Transverse colon (tissue), 4 donors: ENCODE data around the gene RPL19. TPM values are rescaled to one million over a fixed set of nuclear protein-coding genes. Genes with fewer than 3 reads are reported as not detected.

ENCODE experiments used
- DNase-seq: peaks from one replicate; pipeline ENCODE4 v3.0.0-alpha.2; 2019
- H3K27ac ChIP-seq, 4 donors: fragments of 200-600 bp; sonication (generic); 2 replicates each; pipeline ENCODE4 v1.5.1; 2016 to 2018; ENCODE audit warnings: inconsistent platforms in 4 of 4
- H3K27me3 ChIP-seq: fragments of 200-600 bp; sonication (generic); 2 replicates; pipeline ENCODE4 v1.5.1; 2017; ENCODE audit warnings: inconsistent platforms
- H3K36me3 ChIP-seq, 4 donors: fragments of 200-600 bp; sonication (generic); 2 replicates each; pipeline ENCODE4 v1.5.1; 2017 to 2019; ENCODE audit warnings: inconsistent platforms in 4 of 4
- H3K4me1 ChIP-seq, 4 donors: fragments of 200-600 bp; sonication (generic); 2 replicates each; pipeline ENCODE4 v1.5.1; 2017 to 2020; ENCODE audit warnings: inconsistent platforms in 4 of 4
- H3K4me3 ChIP-seq, 4 donors: fragments of 200-600 bp; sonication (generic); 1 replicate in 1 of 4; 2 replicates in 3 of 4; pipeline versions ENCODE4 v1.5.1 to v1.6.1; 2017 to 2019; ENCODE audit warnings: inconsistent platforms in 4 of 4
- H3K9me3 ChIP-seq, 2 donors: fragments of 200-600 bp; sonication (generic); 2 replicates each; pipeline ENCODE4 v1.5.1; 2017 to 2019; ENCODE audit warnings: inconsistent platforms in 2 of 2
- CTCF ChIP-seq, 5 experiments: fragments of 200-600 bp in 3 of 5; fragments of 450-650 bp in 2 of 5; sonication (generic) in 3 of 5; IDR thresholded peaks; 1 replicate in 2 of 5; 2 replicates in 3 of 5; pipeline ENCODE4 v1.5.1; 2016 to 2017; ENCODE audit warnings: antibody characterized with exemption in 5 of 5, inconsistent platforms in 3 of 5, mild to moderate bottlenecking in 2 of 5, moderate library complexity in 1 of 5
- EP300 ChIP-seq: sonication (generic); formaldehyde crosslinking; IDR thresholded peaks from one replicate; pipeline ENCODE4 v1.6.1; 2017; ENCODE audit warnings: antibody characterized with exemption, low read depth
- POLR2A ChIP-seq: fragments of 450-650 bp; IDR thresholded peaks from one replicate; pipeline ENCODE4 v1.6.1; 2016; ENCODE audit warnings: antibody characterized with exemption, mild to moderate bottlenecking, moderate library complexity
- POLR2AphosphoS5 ChIP-seq, 3 donors: sonication (generic); formaldehyde crosslinking; IDR thresholded peaks; one replicate each; pipeline ENCODE4 v1.6.1; 2016; ENCODE audit warnings: antibody characterized with exemption in 3 of 3
- WGBS, 2 donors: methylation state at CpG; one replicate each; pipeline ENCODE4 v1.1.5; 2018; ENCODE audit warnings: low coverage in 1 of 2; 5-methylcytosine and 5-hydroxymethylcytosine counted together
- in situ Hi-C, 4 donors: fragments of 200-750 bp; cut with MboI; loops; one replicate each; pipeline versions ENCODE4 v1.15.0 to v1.15.1; 2017; ENCODE audit warnings: low sequenced_read_pairs in 3 of 4, low pct_ligation_motif_present in 1 of 4, low pct_unique_long_range_greater_than_20kb in 1 of 4
- intact Hi-C: fragments of 100-400 bp; cut with DNase I; formaldehyde crosslinking; loops from one replicate; pipeline ENCODE4 v1.15.1; 2023; ENCODE audit warnings: low total_unique reads
- total RNA-seq, 4 donors: library from RNA; depleted of rRNA; stranded (reverse); fragments of >200 nt; gene quantifications; one replicate each; pipeline ENCODE4 v1.1.0, GENCODE V29; 2016

The RPL19 gene
- total RNA-seq, 4 donors from 2014 or later: 1,146 to 2,715 (median 2,002) TPM

- intact Hi-C loops: no loop called here
- Histone ChIP-seq H3K36me3 (no peaks in the 10 kb centered on the region), H3K9me3 (peaks cover 0 to 3% of the 10 kb centered on the region in 2 donors), H3K27ac (no peak overlapping the region), H3K27me3 (no peaks in the 10 kb centered on the region), H3K4me1 (peaks cover 0 to 9% (median 3%) of the 10 kb centered on the region in 4 donors), H3K4me3 (no peak overlapping the region)
- TF ChIP-seq CTCF (IDR thresholded peaks at IDR 0.05) (no peak), EP300 (no peak), POLR2A (no peak), POLR2AphosphoS5 (IDR thresholded peaks at IDR 0.05) (no peak)
- DNase-seq: no peak
- WGBS, 2 donors: 82% methylated on average over 5 of the region's 5 CpGs; no CpG with 5 or more reads in 1 of the 2 donors
- in situ Hi-C loops: loop anchor here in 2 of 4 donors (10.0 to 25.0 kb wide), 3 partner anchors 63 to 310 kb away; partner anchors contain the start of genes LASP1 (in 1 of the 2) and RPL23 (in 1 of the 2)
These were observed 28.1 kb upstream of the RPL19 start for GRCh38 chr17:39171933-39172332.

GRCh38 chr17:39173080-39173479, 27.0 kb upstream of the RPL19 start:
- no peak overlapping the region for H3K4me3 ChIP-seq
- H3K4me1 ChIP-seq: peaks cover 0 to 11% (median 3%) of the 10 kb centered on the region in 4 donors
- 64 to 83% methylated on average over 4 to 5 of the region's 5 CpGs for WGBS, 2 donors
- in situ Hi-C loops (loop anchor here in 2 of 4 donors (10.0 to 25.0 kb wide), 3 partner anchors 62 to 311 kb away; partner anchors contain the start of genes LASP1 (in 1 of the 2) and RPL23 (in 1 of the 2)), intact Hi-C loops (no loop called here)
- H3K36me3 ChIP-seq: no peaks in the 10 kb centered on the region
- H3K9me3 ChIP-seq: peaks cover 0 to 3% of the 10 kb centered on the region in 2 donors
- DNase-seq: no peak
- no peak for TF ChIP-seq CTCF (IDR thresholded peaks at IDR 0.05)
- no peak for TF ChIP-seq EP300
- no peak for TF ChIP-seq POLR2A
- TF ChIP-seq POLR2AphosphoS5 (IDR thresholded peaks at IDR 0.05): no peak
- H3K27ac ChIP-seq: no peak overlapping the region
- no peaks in the 10 kb centered on the region for H3K27me3 ChIP-seq

- H3K4me1 ChIP-seq: peaks cover 0 to 17% (median 6%) of the 10 kb centered on the region in 4 donors
- no peak overlapping the region for H3K27ac ChIP-seq
- 55 to 73% methylated on average over 2 to 10 of the region's 10 CpGs for WGBS, 2 donors
- no peak for TF ChIP-seq POLR2A
- TF ChIP-seq CTCF (IDR thresholded peaks at IDR 0.05): no peak
- TF ChIP-seq POLR2AphosphoS5 (IDR thresholded peaks at IDR 0.05): no peak
- no peak for TF ChIP-seq EP300
- DNase-seq: no peak
- no peak overlapping the region for H3K4me3 ChIP-seq
- H3K9me3 ChIP-seq: no peaks in the 10 kb centered on the region
- H3K27me3 ChIP-seq: no peaks in the 10 kb centered on the region
- in situ Hi-C loops (loop anchor here in 2 of 4 donors (10.0 to 25.0 kb wide), 3 partner anchors 61 to 311 kb away; partner anchors contain the start of genes LASP1 (in 1 of the 2) and RPL23 (in 1 of the 2)), intact Hi-C loops (no loop called here)
- H3K36me3 ChIP-seq: no peaks in the 10 kb centered on the region
These were observed 26.4 kb upstream of the RPL19 start for GRCh38 chr17:39173526-39174274.

GRCh38 chr17:39174920-39175694, 25.0 kb upstream of the RPL19 start:
- H3K4me3 ChIP-seq: no peak overlapping the region

More at GRCh38 chr17:39174920-39175694, 25.0 kb upstream of the RPL19 start:
- Histone ChIP-seq H3K36me3 (no peaks in the 10 kb centered on the region), H3K4me1 (peaks cover 0 to 19% (median 9%) of the 10 kb centered on the region in 4 donors), H3K9me3 (no peaks in the 10 kb centered on the region), H3K27ac (no peak overlapping the region), H3K27me3 (no peaks in the 10 kb centered on the region)
- in situ Hi-C loops (loop anchor here in 2 of 4 donors (10.0 to 25.0 kb wide), 3 partner anchors 60 to 313 kb away; partner anchors contain the start of genes LASP1 (in 1 of the 2) and RPL23 (in 1 of the 2)), intact Hi-C loops (no loop called here)
- DNase-seq: peak; percentile 78
- 58% methylated on average over 30 of the region's 35 CpGs; no CpG with 5 or more reads in 1 of the 2 donors for WGBS, 2 donors
- TF ChIP-seq POLR2AphosphoS5 (IDR thresholded peaks at IDR 0.05): no peak
- peak; percentile 80 to 92 (median 85) for TF ChIP-seq CTCF (IDR thresholded peaks at IDR 0.05)
